ENCODE results near the gene ATN1. TPM values are rescaled to one million over a fixed set of nuclear protein-coding genes. Genes with fewer than 3 reads are reported as not detected.

ATN1 gene
- total RNA-seq, 1 donor from 2014 or later, result 139 TPM

DNA sequence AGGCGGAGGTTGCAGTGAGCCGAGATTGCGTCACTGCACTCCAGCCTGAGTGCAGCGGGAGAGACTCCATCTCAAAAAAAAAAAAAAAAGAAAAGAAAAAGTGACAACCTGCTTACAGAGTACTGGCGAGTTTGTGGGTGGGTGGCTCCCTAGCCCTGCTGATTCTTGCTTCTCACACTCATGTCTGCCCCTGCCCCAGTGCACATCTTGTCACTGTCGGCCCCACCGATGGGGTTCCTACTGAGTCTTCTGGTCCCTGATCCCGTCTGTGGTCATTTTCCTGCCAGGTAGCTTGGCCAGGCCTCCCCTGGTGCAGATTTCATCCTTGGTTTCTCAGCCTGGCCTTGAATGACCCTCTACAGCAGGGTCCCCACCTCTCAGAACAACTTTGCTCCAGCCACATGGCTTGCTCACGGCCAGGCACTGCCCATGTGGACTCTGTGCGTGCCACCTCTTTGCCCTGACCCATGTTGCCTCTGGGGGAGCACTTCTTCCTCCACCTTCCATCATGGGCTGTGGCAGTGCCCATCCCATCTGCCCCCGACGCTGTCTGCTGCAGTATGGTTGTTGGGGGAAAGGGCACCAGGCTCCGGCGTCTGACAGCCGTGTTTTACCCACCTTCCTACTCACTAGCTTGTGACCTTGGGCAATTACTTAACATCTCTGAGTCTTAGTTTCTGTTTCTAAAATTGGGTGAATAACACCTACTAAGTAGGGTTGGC, 21.3 kb downstream of the ATN1 start:
- TF ChIP-seq, protein P1, sequence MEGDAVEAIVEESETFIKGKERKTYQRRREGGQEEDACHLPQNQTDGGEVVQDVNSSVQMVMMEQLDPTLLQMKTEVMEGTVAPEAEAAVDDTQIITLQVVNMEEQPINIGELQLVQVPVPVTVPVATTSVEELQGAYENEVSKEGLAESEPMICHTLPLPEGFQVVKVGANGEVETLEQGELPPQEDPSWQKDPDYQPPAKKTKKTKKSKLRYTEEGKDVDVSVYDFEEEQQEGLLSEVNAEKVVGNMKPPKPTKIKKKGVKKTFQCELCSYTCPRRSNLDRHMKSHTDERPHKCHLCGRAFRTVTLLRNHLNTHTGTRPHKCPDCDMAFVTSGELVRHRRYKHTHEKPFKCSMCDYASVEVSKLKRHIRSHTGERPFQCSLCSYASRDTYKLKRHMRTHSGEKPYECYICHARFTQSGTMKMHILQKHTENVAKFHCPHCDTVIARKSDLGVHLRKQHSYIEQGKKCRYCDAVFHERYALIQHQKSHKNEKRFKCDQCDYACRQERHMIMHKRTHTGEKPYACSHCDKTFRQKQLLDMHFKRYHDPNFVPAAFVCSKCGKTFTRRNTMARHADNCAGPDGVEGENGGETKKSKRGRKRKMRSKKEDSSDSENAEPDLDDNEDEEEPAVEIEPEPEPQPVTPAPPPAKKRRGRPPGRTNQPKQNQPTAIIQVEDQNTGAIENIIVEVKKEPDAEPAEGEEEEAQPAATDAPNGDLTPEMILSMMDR (conservative IDR thresholded peaks at IDR 0.05), result no peak
- H3K27ac Mint-ChIP-seq, result peak overlapping the region; percentile 42
- no peak for DNase-seq (ENCODE audit: extremely low spot score, unreplicated experiment)
- H3K4me1 Mint-ChIP-seq (ENCODE audit: unreplicated experiment), result peaks cover 2% of the 10 kb centered on the region
- H3K4me3 Mint-ChIP-seq, result peak overlapping the region; percentile 34
- H3K9me3 Mint-ChIP-seq, result no peaks in the 10 kb centered on the region
- H3K27me3 Mint-ChIP-seq, result peaks cover 4% of the 10 kb centered on the region
- peaks cover 4% of the 10 kb centered on the region for H3K36me3 Mint-ChIP-seq

DNA sequence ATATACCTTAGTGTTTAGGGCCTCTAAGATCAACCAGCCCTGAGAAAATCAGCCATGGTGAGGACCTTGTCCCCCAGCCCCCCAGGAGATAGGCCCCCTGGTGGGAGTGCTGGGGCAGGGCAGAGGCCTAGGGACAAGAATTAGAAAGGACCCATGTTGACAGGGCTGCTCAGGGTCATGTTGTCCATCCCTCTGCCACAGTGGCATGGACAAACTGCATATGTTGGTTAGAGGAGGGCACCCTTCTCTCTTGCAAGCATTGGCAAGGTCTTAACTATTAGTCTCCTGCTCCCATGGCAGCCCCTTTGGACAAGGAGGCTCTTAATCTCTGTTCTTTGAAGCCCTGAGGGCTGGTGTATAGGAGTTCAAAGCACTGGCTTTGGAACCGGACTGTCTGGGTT, 22.6 kb downstream of the ATN1 start:
- H3K4me1 Mint-ChIP-seq (ENCODE audit: unreplicated experiment), result peaks cover 5% of the 10 kb centered on the region
- H3K27ac Mint-ChIP-seq, result peak overlapping the region; percentile 5
- peaks cover 4% of the 10 kb centered on the region for H3K36me3 Mint-ChIP-seq
- no peaks in the 10 kb centered on the region for H3K27me3 Mint-ChIP-seq
- TF ChIP-seq, protein P1 (conservative IDR thresholded peaks at IDR 0.05), result peak; percentile 61
- DNase-seq (ENCODE audit: extremely low spot score, unreplicated experiment), result no peak
- no peak overlapping the region for H3K4me3 Mint-ChIP-seq
- no peaks in the 10 kb centered on the region for H3K9me3 Mint-ChIP-seq

GRCh38 chr12:6950811-6951540, 23.2 kb downstream of the ATN1 start, which contains the start of gene PTPN6:
Gene PTPN6, plus strand, starts transcription at chr12:6951356. Its CDS starts 157 bp downstream, at chr12:6951513.
- peaks cover 4% of the 10 kb centered on the region for H3K36me3 Mint-ChIP-seq
- peaks cover 5% of the 10 kb centered on the region for H3K4me1 Mint-ChIP-seq (ENCODE audit: unreplicated experiment)
- no peak for DNase-seq (ENCODE audit: extremely low spot score, unreplicated experiment)
- H3K27me3 Mint-ChIP-seq, result no peaks in the 10 kb centered on the region
- peak within 1 kb of the TSS; percentile 5 for H3K27ac Mint-ChIP-seq
- TF ChIP-seq, protein P1 (conservative IDR thresholded peaks at IDR 0.05), result no peak
- no peaks in the 10 kb centered on the region for H3K9me3 Mint-ChIP-seq
- H3K4me3 Mint-ChIP-seq, result no peak within 1 kb of the TSS

GRCh38 chr12:6951551-6952120, 23.9 kb downstream of the ATN1 start:
- TF ChIP-seq, protein P1 (conservative IDR thresholded peaks at IDR 0.05), result no peak
- Mint-ChIP-seq H3K27me3 (no peaks in the 10 kb centered on the region), H3K9me3 (no peaks in the 10 kb centered on the region), H3K36me3 (peaks cover 4% of the 10 kb centered on the region), H3K27ac (no peak overlapping the region), H3K4me3 (no peak overlapping the region), H3K4me1 (ENCODE audit: unreplicated experiment) (peaks cover 5% of the 10 kb centered on the region)
- DNase-seq (ENCODE audit: extremely low spot score, unreplicated experiment), result no peak

DNA sequence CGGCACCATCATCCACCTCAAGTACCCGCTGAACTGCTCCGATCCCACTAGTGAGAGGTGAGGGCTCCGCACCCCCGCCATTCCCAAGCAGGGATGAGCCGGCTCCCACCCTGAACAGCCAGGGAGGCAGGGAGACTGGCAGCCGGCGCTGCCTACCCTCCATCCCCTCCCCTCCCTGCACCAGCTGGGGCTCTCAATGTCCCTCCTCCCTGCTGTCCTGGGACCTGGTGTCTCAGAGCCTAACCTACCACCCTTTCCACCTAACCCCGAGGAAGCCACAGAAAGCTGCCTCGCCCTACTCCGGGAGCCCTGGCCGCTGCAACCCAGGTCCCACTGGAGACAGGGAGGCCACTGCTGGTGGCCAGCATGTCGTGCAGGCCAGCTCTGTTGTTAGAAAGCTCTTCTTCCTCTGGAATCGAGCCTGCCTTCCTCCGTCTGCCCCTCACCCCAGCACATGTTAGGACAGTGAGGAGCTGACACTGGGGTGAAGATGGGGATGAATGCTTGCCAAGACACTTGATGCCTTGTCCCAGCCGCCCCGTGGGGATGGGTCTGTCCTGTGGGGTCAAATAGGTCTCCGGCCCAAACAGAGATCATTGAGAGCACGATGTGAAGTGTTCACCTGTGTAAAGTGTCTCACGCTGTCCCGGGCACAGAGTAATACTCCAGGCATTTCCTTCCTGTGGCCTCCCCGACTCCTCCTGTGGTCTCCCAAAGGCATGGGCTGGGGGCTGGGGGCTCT, 24.5 kb downstream of the ATN1 start:
- peaks cover 5% of the 10 kb centered on the region for H3K4me1 Mint-ChIP-seq (ENCODE audit: unreplicated experiment)
- TF ChIP-seq, protein P1 (conservative IDR thresholded peaks at IDR 0.05), result no peak

More for the DNA sequence above, 24.5 kb downstream of the ATN1 start:
- no peaks in the 10 kb centered on the region for H3K27me3 Mint-ChIP-seq
- no peak overlapping the region for H3K4me3 Mint-ChIP-seq
- peaks cover 4% of the 10 kb centered on the region for H3K36me3 Mint-ChIP-seq
- DNase-seq (ENCODE audit: extremely low spot score, unreplicated experiment), result no peak
- H3K9me3 Mint-ChIP-seq, result no peaks in the 10 kb centered on the region
- H3K27ac Mint-ChIP-seq, result no peak overlapping the region

Data from type B pancreatic cell (in vitro differentiated cells).